Measurements from ENCODE around the gene UAP1. TPM values are rescaled to one million over a fixed set of nuclear protein-coding genes. Genes with fewer than 3 reads are reported as not detected.

Gene UAP1
- polyA plus RNA-seq, 1 of the 3 experiments (the other 2 are of a cell fraction): 32.3 TPM

DNA sequence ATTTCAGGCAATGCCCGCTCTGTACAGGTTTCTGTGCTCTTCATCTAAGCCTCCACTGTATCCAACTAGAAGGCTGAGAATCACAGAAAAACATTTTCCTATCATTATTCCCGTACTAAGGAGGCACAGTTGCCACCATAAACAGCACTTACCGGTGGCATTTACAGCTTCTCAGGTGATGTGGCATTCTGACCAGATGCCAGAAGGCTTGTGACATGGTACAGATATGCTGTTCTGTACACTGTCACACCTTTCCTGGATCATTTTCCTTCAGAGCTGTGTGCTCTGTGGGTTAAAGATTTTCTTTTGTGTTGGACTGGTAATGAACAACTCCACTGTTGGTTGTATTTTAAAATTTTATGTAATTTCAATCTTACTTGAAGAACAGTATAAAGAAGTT is 4.0 kb upstream of the UAP1 start (continued):
- no peak for TF ChIP-seq GATA2 (CRISPR knock-in tag; IDR thresholded peaks at IDR 0.05)
- TF ChIP-seq, protein P1, sequence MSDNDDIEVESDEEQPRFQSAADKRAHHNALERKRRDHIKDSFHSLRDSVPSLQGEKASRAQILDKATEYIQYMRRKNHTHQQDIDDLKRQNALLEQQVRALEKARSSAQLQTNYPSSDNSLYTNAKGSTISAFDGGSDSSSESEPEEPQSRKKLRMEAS (IDR thresholded peaks at IDR 0.05; ENCODE audit: low read depth): no peak
- no peak for TF ChIP-seq TCF12 (IDR thresholded peaks at IDR 0.05)
- TF ChIP-seq FOSL2 (IDR thresholded peaks at IDR 0.05; ENCODE audit: borderline replicate concordance, low read depth): no peak
- no peak for TF ChIP-seq RXRA (IDR thresholded peaks at IDR 0.05; ENCODE audit: borderline replicate concordance, low read depth)

DNA sequence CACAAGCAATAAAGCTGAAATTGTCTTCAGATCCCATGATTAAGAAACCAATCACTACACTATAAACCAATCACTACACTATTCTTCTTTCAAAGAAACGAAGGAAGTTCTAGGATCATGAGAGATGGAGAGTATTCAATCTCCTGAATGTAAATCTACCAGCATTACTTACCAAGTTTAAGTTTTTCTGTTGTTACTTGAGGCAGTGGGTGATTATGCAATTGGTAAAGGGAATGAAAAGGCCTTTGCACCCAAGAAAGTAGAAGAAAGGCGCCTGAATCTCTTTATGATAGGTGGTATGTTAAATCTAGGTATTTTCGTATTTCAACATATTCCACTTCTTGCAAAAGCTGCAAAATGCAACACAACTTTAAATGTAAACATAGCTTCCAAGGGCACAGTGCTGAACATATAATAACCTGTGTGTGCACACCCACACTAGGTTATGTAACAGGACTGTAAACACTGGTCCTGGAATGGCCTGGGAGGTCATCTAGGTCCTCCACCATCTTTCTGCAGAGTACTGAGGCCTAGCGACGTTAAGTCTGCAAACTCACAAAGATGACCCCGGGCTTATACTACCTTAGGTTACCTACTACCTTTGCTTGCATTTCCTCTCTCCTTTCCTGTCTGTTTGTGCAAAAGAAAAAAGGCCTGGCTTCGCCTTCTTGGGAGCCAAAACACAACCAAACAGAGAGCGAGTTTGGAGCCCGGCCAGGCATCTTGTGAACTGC is 1.1 kb upstream of the UAP1 start:
- peak overlapping the region; percentile 90 for H3K4me2 ChIP-seq
- CTCF ChIA-PET: no interaction called here
- peaks cover 20% of the 10 kb centered on the region for H4K20me1 ChIP-seq (ENCODE audit: insufficient read depth)
- no peaks in the 10 kb centered on the region for H3K27me3 ChIP-seq (ENCODE audit: insufficient read depth)
- H3K9me2 ChIP-seq: no peaks in the 10 kb centered on the region
- H2AFZ ChIP-seq (ENCODE audit: low read depth): peak overlapping the region; percentile 91
- H3K9ac ChIP-seq: peak overlapping the region; percentile 87
- DNase-seq: no peak
- WGBS (ENCODE audit: low lambda C conversion rate): 75% methylated on average over 9 of the region's 9 CpGs
- TF ChIP-seq, protein P2, sequence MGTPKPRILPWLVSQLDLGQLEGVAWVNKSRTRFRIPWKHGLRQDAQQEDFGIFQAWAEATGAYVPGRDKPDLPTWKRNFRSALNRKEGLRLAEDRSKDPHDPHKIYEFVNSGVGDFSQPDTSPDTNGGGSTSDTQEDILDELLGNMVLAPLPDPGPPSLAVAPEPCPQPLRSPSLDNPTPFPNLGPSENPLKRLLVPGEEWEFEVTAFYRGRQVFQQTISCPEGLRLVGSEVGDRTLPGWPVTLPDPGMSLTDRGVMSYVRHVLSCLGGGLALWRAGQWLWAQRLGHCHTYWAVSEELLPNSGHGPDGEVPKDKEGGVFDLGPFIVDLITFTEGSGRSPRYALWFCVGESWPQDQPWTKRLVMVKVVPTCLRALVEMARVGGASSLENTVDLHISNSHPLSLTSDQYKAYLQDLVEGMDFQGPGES (IDR thresholded peaks at IDR 0.05; ENCODE audit: low read depth, low read length): no peak
- H3K4me3 ChIP-seq (ENCODE audit: low read depth in 2 of 2, low read length in 1 of 2): peak overlapping the region; percentile 66 to 94
- no peaks in the 10 kb centered on the region for H3K9me3 ChIP-seq
- no peaks in the 10 kb centered on the region for H3F3A ChIP-seq (replicated peaks; ENCODE audit: insufficient read depth)
- POLR2A ChIA-PET: no interaction called here
- H3K4me1 ChIP-seq (ENCODE audit: control insufficient read depth in 1 of 2, insufficient read depth in 2 of 2, low read depth in 1 of 2, low read length in 1 of 2): peaks cover 6 to 9% of the 10 kb centered on the region in 2 experiments; a peak in 3 of 4 replicates
- peaks cover 0 to under 1% of the 10 kb centered on the region in 2 experiments for H3K36me3 ChIP-seq (replicated peaks in 1 of 2; ENCODE audit: control insufficient read depth in 1 of 2, insufficient read depth in 2 of 2, low read length in 1 of 2)
- H3K27ac ChIP-seq (ENCODE audit: low read depth in 2 of 2, low read length in 1 of 2): peak overlapping the region; percentile 76 to 90
- H3K79me2 ChIP-seq (ENCODE audit: insufficient read depth): peaks cover 40% of the 10 kb centered on the region

DNA sequence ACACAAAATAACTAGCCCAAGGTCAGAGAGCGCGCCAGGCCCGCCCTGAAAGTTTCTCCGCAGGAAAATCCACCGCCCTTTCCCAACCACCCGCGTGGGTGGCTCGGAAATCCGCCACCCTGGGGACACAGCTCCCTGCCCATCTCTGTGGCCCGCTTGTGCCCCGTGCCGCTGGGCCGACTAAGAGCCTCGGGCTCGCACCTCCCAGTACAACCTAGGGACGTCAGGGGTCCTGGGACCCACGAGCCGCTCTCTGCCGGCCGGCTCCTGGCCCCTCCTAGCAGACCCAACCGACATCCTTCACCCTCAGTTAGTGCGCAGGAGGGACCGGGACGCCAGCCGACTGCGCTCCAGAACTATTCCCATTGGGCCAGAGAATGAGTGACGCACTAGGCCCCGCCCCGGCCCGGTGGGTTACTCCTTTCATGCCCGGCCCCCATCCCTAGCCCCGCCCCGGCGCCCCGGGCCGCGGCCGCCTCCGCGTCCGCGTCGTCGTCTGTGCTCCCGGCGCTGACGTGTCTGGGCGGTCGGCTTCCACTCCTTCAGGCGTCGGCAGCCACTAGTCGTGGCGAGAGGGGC is 396 bp upstream of the UAP1 start:
- CTCF ChIA-PET: no interaction called here
- peak overlapping the region; percentile 96 for H3K4me2 ChIP-seq
- H3K9ac ChIP-seq: peak overlapping the region; percentile 96
- H3F3A ChIP-seq (replicated peaks; ENCODE audit: insufficient read depth): no peaks in the 10 kb centered on the region
- no peaks in the 10 kb centered on the region for H3K9me3 ChIP-seq
- peak overlapping the region; percentile 79 to 94 for H3K4me3 ChIP-seq (ENCODE audit: low read depth in 2 of 2, low read length in 1 of 2)
- peak; percentile 97 for DNase-seq
- no peaks in the 10 kb centered on the region for H3K9me2 ChIP-seq
- peaks cover 2 to 7% of the 10 kb centered on the region in 2 experiments for H3K36me3 ChIP-seq (replicated peaks in 1 of 2; ENCODE audit: control insufficient read depth in 1 of 2, insufficient read depth in 2 of 2, low read length in 1 of 2)
- H3K79me2 ChIP-seq (ENCODE audit: insufficient read depth): peaks cover 46% of the 10 kb centered on the region
- POLR2A ChIA-PET: no interaction called here
- WGBS (ENCODE audit: low lambda C conversion rate): 1% methylated on average over 18 of the region's 53 CpGs
- H3K4me1 ChIP-seq (ENCODE audit: control insufficient read depth in 1 of 2, insufficient read depth in 2 of 2, low read depth in 1 of 2, low read length in 1 of 2): peaks cover 6 to 9% of the 10 kb centered on the region in 2 experiments; a peak in 3 of 4 replicates
- H3K27me3 ChIP-seq (ENCODE audit: insufficient read depth): no peaks in the 10 kb centered on the region
- H3K27ac ChIP-seq (ENCODE audit: low read depth in 2 of 2, low read length in 1 of 2): peak overlapping the region; percentile 76 to 90
- peak overlapping the region; percentile 91 for H2AFZ ChIP-seq (ENCODE audit: low read depth)
- peaks cover 20% of the 10 kb centered on the region for H4K20me1 ChIP-seq (ENCODE audit: insufficient read depth)
- TF ChIP-seq JUND (IDR thresholded peaks at IDR 0.05): no peak
- TF ChIP-seq, protein P1 (IDR thresholded peaks at IDR 0.05; ENCODE audit: low read depth): 0 out of 2 replicates have a peak, but pooled peaks have one; percentile 29
- TF ChIP-seq MXI1 (IDR thresholded peaks at IDR 0.05; ENCODE audit: low read depth, low read length): peak; percentile 56
- TF ChIP-seq NFIC (IDR thresholded peaks at IDR 0.05; ENCODE audit: borderline replicate concordance): no peak; the same call in 1 of the 2 replicates
- TF ChIP-seq GABPA (IDR thresholded peaks at IDR 0.05; ENCODE audit: low read depth): 0 out of 2 replicates have a peak, but pooled peaks have one; percentile 24
- no peak for TF ChIP-seq CHD2 (IDR thresholded peaks at IDR 0.05; ENCODE audit: low read length, partially characterized antibody)
- TF ChIP-seq, protein P3, sequence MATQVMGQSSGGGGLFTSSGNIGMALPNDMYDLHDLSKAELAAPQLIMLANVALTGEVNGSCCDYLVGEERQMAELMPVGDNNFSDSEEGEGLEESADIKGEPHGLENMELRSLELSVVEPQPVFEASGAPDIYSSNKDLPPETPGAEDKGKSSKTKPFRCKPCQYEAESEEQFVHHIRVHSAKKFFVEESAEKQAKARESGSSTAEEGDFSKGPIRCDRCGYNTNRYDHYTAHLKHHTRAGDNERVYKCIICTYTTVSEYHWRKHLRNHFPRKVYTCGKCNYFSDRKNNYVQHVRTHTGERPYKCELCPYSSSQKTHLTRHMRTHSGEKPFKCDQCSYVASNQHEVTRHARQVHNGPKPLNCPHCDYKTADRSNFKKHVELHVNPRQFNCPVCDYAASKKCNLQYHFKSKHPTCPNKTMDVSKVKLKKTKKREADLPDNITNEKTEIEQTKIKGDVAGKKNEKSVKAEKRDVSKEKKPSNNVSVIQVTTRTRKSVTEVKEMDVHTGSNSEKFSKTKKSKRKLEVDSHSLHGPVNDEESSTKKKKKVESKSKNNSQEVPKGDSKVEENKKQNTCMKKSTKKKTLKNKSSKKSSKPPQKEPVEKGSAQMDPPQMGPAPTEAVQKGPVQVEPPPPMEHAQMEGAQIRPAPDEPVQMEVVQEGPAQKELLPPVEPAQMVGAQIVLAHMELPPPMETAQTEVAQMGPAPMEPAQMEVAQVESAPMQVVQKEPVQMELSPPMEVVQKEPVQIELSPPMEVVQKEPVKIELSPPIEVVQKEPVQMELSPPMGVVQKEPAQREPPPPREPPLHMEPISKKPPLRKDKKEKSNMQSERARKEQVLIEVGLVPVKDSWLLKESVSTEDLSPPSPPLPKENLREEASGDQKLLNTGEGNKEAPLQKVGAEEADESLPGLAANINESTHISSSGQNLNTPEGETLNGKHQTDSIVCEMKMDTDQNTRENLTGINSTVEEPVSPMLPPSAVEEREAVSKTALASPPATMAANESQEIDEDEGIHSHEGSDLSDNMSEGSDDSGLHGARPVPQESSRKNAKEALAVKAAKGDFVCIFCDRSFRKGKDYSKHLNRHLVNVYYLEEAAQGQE (IDR thresholded peaks at IDR 0.05; ENCODE audit: low read depth, low read length): 0 out of 2 replicates have a peak, but pooled peaks have one; percentile 5
- TF ChIP-seq POLR2AphosphoS5 (IDR thresholded peaks at IDR 0.05; ENCODE audit: low read depth, low read length): peak; percentile 84
- TF ChIP-seq YY1 (IDR thresholded peaks at IDR 0.05; ENCODE audit: low read depth): peak; percentile 32; the same call in 1 of the 2 replicates
- TF ChIP-seq, protein P4, sequence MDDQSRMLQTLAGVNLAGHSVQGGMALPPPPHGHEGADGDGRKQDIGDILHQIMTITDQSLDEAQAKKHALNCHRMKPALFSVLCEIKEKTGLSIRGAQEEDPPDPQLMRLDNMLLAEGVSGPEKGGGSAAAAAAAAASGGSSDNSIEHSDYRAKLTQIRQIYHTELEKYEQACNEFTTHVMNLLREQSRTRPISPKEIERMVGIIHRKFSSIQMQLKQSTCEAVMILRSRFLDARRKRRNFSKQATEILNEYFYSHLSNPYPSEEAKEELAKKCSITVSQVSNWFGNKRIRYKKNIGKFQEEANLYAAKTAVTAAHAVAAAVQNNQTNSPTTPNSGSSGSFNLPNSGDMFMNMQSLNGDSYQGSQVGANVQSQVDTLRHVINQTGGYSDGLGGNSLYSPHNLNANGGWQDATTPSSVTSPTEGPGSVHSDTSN (IDR thresholded peaks at IDR 0.05): peak; percentile 90
- peak; percentile 75 for TF ChIP-seq TAF1 (IDR thresholded peaks at IDR 0.05; ENCODE audit: borderline replicate concordance, low read depth, low read length)
- peak; percentile 71 for TF ChIP-seq NRF1 (IDR thresholded peaks at IDR 0.05; ENCODE audit: low read depth, low read length)

Measured in SK-N-SH (cell line).